Tibial nerve (tissue), 3 donors: ENCODE measurements around the gene MYO3B.

Experiments
- CTCF ChIP-seq, 5 experiments: fragments of 200-600 bp in 3 of 5; fragments of 450-650 bp in 2 of 5; sonication (generic) in 3 of 5; IDR thresholded peaks; one replicate each; pipeline ENCODE4 v1.5.1; 2016 to 2019; ENCODE audit warnings: antibody characterized with exemption in 5 of 5, mild to moderate bottlenecking in 3 of 5, moderate library complexity in 2 of 5
- POLR2A ChIP-seq, 2 donors: fragments of 450-650 bp; IDR thresholded peaks; one replicate each; pipeline ENCODE4 v1.6.1; 2017; ENCODE audit warnings: antibody characterized with exemption in 2 of 2, mild to moderate bottlenecking in 2 of 2, moderate library complexity in 2 of 2

DNA sequence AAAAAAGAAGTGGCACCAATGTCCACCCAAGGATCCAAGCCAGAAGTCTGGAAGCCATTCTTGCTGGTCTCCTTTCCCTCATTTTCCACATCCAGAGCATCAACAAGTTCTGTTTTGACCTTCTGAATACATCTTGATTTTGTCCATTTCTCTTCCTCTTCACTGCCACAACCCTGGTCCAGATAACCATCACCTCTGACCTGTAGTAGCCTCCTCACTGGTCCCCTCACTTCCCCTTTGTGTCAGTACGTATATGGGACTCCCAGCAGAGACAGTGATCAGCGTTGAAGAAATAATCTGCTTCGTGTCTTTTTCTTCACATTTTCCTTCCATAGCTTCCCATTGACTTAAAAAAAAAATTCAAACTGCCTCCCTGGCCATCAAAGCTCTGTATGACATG is 427.9 kb downstream of the MYO3B start:
- TF ChIP-seq CTCF (IDR thresholded peaks at IDR 0.05) = no peak
- no peak for TF ChIP-seq POLR2A (IDR thresholded peaks at IDR 0.05)
